SK-N-SH treated with all-trans-retinoic acid at 6 μM for 48 hours (cell line): ENCODE results near the gene REXO2.

Experiments used
- ATAC-seq: fragments of 200-7000 bp; cut with Tn5 transposase; 3 replicates; pipeline ENCODE4 v1.9.1; 2020; ENCODE audit warnings: mild to moderate bottlenecking, moderate library complexity
- ARNTL ChIP-seq: fragments of 450-650 bp; formaldehyde crosslinking; IDR thresholded peaks from 2 replicates; pipeline ENCODE4 v1.5.0; 2020; ENCODE audit warnings: low read depth, mild to moderate bottlenecking, moderate library complexity, borderline replicate concordance
- CREB5 ChIP-seq: fragments of 250-450 bp; sonication (Bioruptor Pico); IDR thresholded peaks from 2 replicates; pipeline ENCODE4 v1.5.1; 2020; ENCODE audit warnings: low read depth, mild to moderate bottlenecking, moderate library complexity
- CSDC2 ChIP-seq: fragments of 250-450 bp; sonication (Bioruptor Pico); IDR thresholded peaks from 2 replicates; pipeline ENCODE4 v1.5.0; 2020; ENCODE audit warnings: mild to moderate bottlenecking, moderate library complexity
- ESRRG ChIP-seq: fragments of 250-450 bp; sonication (Bioruptor Pico); IDR thresholded peaks from 2 replicates; pipeline ENCODE4 v1.6.1; 2021; ENCODE audit warnings: mild to moderate bottlenecking
- GLIS3 ChIP-seq: fragments of 250-450 bp; sonication (Bioruptor Pico); IDR thresholded peaks from 2 replicates; pipeline ENCODE4 v1.5.0; 2020; ENCODE audit warnings: mild to moderate bottlenecking, moderate library complexity
- OSR1 ChIP-seq: fragments of 250-450 bp; sonication (Bioruptor Pico); IDR thresholded peaks from 2 replicates; pipeline ENCODE4 v1.8.0; 2022; ENCODE audit warnings: moderate library complexity, mild to moderate bottlenecking, inconsistent platforms
- PATZ1 ChIP-seq: fragments of 250-450 bp; sonication (Bioruptor Pico); IDR thresholded peaks from 2 replicates; pipeline ENCODE4 v1.8.0; 2020; ENCODE audit warnings: mild to moderate bottlenecking, moderate library complexity, borderline replicate concordance
- POU6F1 ChIP-seq: fragments of 250-450 bp; sonication (Bioruptor Pico); IDR thresholded peaks from 2 replicates; pipeline ENCODE4 v1.8.0; 2021; ENCODE audit warnings: low read depth, mild to moderate bottlenecking, moderate library complexity, borderline replicate concordance
- PPARA ChIP-seq: fragments of 250-450 bp; sonication (Bioruptor Pico); IDR thresholded peaks from 2 replicates; pipeline ENCODE4 v1.5.0; 2020; ENCODE audit warnings: mild to moderate bottlenecking, borderline replicate concordance
- RARB ChIP-seq: fragments of 250-450 bp; sonication (Bioruptor Pico); IDR thresholded peaks from 2 replicates; pipeline ENCODE4 v1.8.0; 2021; ENCODE audit warnings: mild to moderate bottlenecking, moderate library complexity
- SNAI2 ChIP-seq: fragments of 250-450 bp; sonication (Bioruptor Pico); IDR thresholded peaks from 2 replicates; pipeline ENCODE4 v1.5.0; 2020; ENCODE audit warnings: mild to moderate bottlenecking, moderate library complexity
- TCF4 ChIP-seq: fragments of 250-450 bp; sonication (Bioruptor Pico); IDR thresholded peaks from 2 replicates; pipeline ENCODE4 v1.8.0; 2021; ENCODE audit warnings: mild to moderate bottlenecking, moderate library complexity, borderline replicate concordance
- TOX ChIP-seq: fragments of 250-450 bp; sonication (Bioruptor Pico); IDR thresholded peaks from 2 replicates; pipeline ENCODE4 v1.8.0; 2021; ENCODE audit warnings: mild to moderate bottlenecking, moderate library complexity, borderline replicate concordance
- TSHZ2 ChIP-seq: fragments of 250-450 bp; sonication (Bioruptor Pico); IDR thresholded peaks from 2 replicates; pipeline ENCODE4 v1.5.0; 2020; ENCODE audit warnings: mild to moderate bottlenecking, moderate library complexity
- ZFP30 ChIP-seq: fragments of 450-650 bp; formaldehyde crosslinking; IDR thresholded peaks from 2 replicates; pipeline ENCODE4 v1.5.0; 2022; ENCODE audit warnings: mild to moderate bottlenecking, moderate library complexity
- ZNF565 ChIP-seq: fragments of 450-650 bp; formaldehyde crosslinking; conservative IDR thresholded peaks from 2 replicates; pipeline ENCODE4 v1.5.0; 2020; ENCODE audit warnings: low read depth, mild to moderate bottlenecking, moderate library complexity

Gene REXO2

GRCh38 chr11:114483929-114484328, 44.7 kb downstream of the REXO2 start:
- ATAC-seq, result no peak
- no peak for TF ChIP-seq CREB5 (CRISPR knock-in tag)
- no peak for TF ChIP-seq TCF4 (CRISPR knock-in tag)
- no peak for TF ChIP-seq TOX
- TF ChIP-seq GLIS3, result no peak

GRCh38 chr11:114496915-114497314, 57.6 kb downstream of the REXO2 start:
- TF ChIP-seq ESRRG, result no peak
- no peak for TF ChIP-seq CSDC2
- TF ChIP-seq ZNF565, result no peak
- ATAC-seq, result no peak

GRCh38 chr11:114499756-114500155, 60.5 kb downstream of the REXO2 start:
- TF ChIP-seq PATZ1 (CRISPR knock-in tag), result no peak
- TF ChIP-seq PPARA (CRISPR knock-in tag), result no peak
- TF ChIP-seq ZNF565, result no peak
- TF ChIP-seq TOX, result no peak
- TF ChIP-seq POU6F1 (CRISPR knock-in tag), result no peak
- TF ChIP-seq ARNTL, result no peak
- no peak for TF ChIP-seq ZFP30
- no peak for TF ChIP-seq GLIS3
- no peak for TF ChIP-seq RARB (CRISPR knock-in tag)
- TF ChIP-seq TSHZ2 (CRISPR knock-in tag), result no peak
- TF ChIP-seq OSR1 (CRISPR knock-in tag), result no peak
- TF ChIP-seq SNAI2 (CRISPR knock-in tag), result no peak
- ATAC-seq, result no peak
